GM12872 (cell line): ENCODE data around the gene SLC35A4.

Experiments used
- TF ChIP-seq, protein P1 (sequence below): IDR thresholded peaks from 3 replicates; pipeline ENCODE4 v1.5.1; 2011; ENCODE audit warnings: low read depth, mild to moderate bottlenecking, low read length, moderate library complexity; ENCODE audit not compliant: insufficient read depth

Gene SLC35A4

GRCh38 chr5:140568443-140569063 is 3.9 kb downstream of the SLC35A4 start:
- TF ChIP-seq, protein P1, sequence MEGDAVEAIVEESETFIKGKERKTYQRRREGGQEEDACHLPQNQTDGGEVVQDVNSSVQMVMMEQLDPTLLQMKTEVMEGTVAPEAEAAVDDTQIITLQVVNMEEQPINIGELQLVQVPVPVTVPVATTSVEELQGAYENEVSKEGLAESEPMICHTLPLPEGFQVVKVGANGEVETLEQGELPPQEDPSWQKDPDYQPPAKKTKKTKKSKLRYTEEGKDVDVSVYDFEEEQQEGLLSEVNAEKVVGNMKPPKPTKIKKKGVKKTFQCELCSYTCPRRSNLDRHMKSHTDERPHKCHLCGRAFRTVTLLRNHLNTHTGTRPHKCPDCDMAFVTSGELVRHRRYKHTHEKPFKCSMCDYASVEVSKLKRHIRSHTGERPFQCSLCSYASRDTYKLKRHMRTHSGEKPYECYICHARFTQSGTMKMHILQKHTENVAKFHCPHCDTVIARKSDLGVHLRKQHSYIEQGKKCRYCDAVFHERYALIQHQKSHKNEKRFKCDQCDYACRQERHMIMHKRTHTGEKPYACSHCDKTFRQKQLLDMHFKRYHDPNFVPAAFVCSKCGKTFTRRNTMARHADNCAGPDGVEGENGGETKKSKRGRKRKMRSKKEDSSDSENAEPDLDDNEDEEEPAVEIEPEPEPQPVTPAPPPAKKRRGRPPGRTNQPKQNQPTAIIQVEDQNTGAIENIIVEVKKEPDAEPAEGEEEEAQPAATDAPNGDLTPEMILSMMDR, result no peak

- TF ChIP-seq, protein P1, result no peak
Measured at GRCh38 chr5:140569197-140569596, 4.6 kb downstream of the SLC35A4 start.

- TF ChIP-seq, protein P1, result no peak
Measured at GRCh38 chr5:140570058-140570457, 5.4 kb downstream of the SLC35A4 start.

- TF ChIP-seq, protein P1, result no peak
Measured at GRCh38 chr5:140570488-140570887, 5.9 kb downstream of the SLC35A4 start.

GRCh38 chr5:140571105-140571504 is 6.5 kb downstream of the SLC35A4 start:
- TF ChIP-seq, protein P1, result no peak

DNA sequence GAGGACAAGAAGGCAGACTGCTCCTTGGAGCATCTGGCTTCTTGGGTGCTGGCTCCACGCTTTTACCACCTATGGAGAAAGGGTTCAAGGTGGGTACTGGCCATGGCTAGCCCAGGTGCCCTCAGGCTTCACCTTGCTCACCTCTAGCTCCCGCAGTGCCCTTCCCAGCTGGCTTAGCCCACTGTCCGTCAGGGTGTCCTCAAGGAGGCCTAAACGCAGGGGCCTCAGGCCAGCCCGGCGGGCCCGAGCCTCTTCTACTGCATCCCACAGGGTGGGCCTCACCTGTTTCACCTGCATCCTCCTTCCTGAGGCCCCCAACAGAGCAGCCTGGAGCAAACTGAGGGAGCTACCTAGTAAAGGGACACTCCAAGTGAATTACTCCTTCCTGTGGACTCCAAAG is 9.1 kb downstream of the SLC35A4 start:
- TF ChIP-seq, protein P1, result no peak

DNA sequence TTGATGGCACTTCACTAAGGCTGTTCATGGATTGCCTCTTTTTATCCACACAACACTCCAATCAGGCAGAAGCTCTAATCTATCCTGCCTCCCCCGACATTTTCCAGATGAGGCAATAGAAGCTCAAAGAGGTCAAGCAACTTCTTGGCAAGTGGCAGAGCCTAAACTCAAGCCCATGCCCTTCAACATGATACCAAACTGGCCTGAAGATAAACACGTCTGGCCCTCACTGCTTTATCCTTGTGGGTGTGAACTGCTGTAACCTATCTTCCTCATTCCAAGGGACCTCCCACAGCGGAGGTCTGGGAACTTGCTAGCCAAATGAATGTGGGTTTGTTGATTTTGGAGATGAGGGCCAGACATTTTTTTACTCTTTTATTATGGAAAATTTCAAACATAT is 9.5 kb downstream of the SLC35A4 start:
- TF ChIP-seq, protein P1, result no peak

DNA sequence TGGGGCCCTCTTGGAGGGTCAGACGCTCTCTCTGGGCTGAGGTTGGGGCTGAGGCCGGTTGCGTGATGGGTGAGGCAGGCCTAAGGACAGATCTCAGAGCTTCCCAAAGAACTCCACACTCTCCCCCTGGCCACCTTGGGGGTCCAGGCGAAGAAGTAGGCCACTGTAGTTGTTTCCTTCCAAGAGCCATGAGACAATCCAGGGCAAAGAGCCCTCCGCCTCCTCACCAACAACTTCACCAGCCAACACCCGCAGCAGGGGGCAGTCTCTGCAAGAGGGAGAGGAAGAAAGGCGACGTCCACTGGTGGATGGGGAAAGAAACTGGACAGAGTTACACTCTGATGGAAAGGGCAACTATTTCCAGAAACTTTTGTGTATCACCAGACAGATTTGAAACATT is 10.7 kb downstream of the SLC35A4 start:
- TF ChIP-seq, protein P1, result no peak
